Breast epithelium (tissue), 4 donors: ENCODE data around the gene C1orf115. TPM values are rescaled to one million over a fixed set of nuclear protein-coding genes. Genes with fewer than 3 reads are reported as not detected.

Experiments
- DNase-seq, 2 donors: peaks; one replicate each; pipeline ENCODE4 v3.0.0-alpha.2; 2019; ENCODE audit warnings: low spot score in 2 of 2
- H3K27ac ChIP-seq, 2 donors: fragments of 200-600 bp; sonication (generic) in 1 of 2; one replicate each; pipeline ENCODE4 v1.5.1; 2016 to 2019; ENCODE audit warnings: mild to moderate bottlenecking in 1 of 2
- H3K27me3 ChIP-seq, 2 donors: fragments of 200-600 bp; sonication (generic) in 1 of 2; one replicate each; pipeline versions ENCODE4 v1.5.1 to v1.6.0; 2017 to 2019; ENCODE audit warnings: control low read depth in 1 of 2, mild to moderate bottlenecking in 1 of 2
- H3K36me3 ChIP-seq: fragments of 200-600 bp; one replicate; pipeline ENCODE4 v1.5.1; 2019
- H3K4me1 ChIP-seq, 2 donors: fragments of 200-600 bp; sonication (generic); one replicate each; pipeline ENCODE4 v1.5.1; 2016 to 2019; ENCODE audit warnings: control low read depth in 1 of 2
- H3K4me3 ChIP-seq, 3 donors: fragments of 200-600 bp; sonication (generic); 1 replicate in 2 of 3; 2 replicates in 1 of 3; pipeline ENCODE4 v1.5.1; 2016 to 2019; ENCODE audit warnings: mild to moderate bottlenecking in 3 of 3, moderate library complexity in 2 of 3
- H3K9me3 ChIP-seq, 2 donors: fragments of 200-600 bp; sonication (generic) in 1 of 2; one replicate each; pipeline ENCODE4 v1.5.1; 2016 to 2019; ENCODE audit warnings: control low read depth in 1 of 2
- POLR2A ChIP-seq: fragments of 450-650 bp; IDR thresholded peaks from one replicate; pipeline ENCODE4 v1.6.1; 2016; ENCODE audit warnings: antibody characterized with exemption, mild to moderate bottlenecking, moderate library complexity
- POLR2AphosphoS5 ChIP-seq, 3 donors: sonication (generic); formaldehyde crosslinking; IDR thresholded peaks; one replicate each; pipeline ENCODE4 v1.6.1; 2017; ENCODE audit warnings: antibody characterized with exemption in 3 of 3
- intact Hi-C: fragments of 100-400 bp; cut with DNase I; formaldehyde crosslinking; loops from one replicate; pipeline ENCODE4 v1.15.1; 2023; ENCODE audit warnings: low total_unique reads
- total RNA-seq, 3 donors: library from RNA; depleted of rRNA; stranded (reverse); fragments of >200 nt; gene quantifications; one replicate each; pipeline ENCODE4 v1.1.0, GENCODE V29; 2016
- TF ChIP-seq, protein P1 (sequence below), 3 donors: fragments of 450-650 bp; IDR thresholded peaks; one replicate each; pipeline ENCODE4 v1.5.1; 2016 to 2017; ENCODE audit warnings: antibody characterized with exemption in 3 of 3, mild to moderate bottlenecking in 3 of 3, moderate library complexity in 3 of 3

The C1orf115 gene
- total RNA-seq, 3 donors from 2014 or later, result 29.3 to 44.6 (median 38.1) TPM

DNA sequence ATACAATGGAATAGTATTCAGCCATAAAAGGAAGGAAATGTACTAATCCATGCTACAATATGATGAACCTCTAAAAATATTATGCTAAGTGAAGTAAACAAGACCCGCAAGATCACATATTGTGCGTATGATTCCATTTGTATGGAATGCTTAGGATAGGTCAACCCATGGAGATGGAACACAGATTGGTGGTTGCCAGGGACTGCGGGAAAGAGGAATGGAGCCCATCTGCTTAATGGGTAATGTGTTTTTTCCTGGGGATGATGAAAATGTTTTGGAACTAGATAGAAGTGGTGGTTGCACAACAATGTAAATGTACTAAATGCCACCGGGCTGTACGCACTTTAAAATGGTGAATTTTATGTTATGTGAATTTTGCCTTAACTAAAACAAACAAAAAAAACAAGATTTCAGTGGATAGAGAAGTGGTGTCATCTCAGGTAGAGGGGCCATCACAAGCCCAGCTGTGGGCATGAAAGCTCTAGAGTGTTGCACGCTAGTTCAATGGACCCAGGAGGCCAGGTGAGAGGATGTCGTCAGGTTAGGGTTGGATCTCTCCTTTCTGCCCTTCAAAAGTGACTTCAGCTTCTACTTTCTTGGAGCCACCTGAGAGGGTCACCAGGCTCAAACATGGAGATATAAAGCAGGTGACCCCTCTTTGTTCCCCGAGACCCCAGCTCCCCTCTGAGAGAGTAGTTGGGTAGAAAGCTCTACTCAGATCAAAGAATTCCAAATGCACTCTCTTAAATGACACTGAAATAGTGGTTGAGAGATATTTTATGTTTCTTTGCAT lies 2.5 kb downstream of the C1orf115 start:
- Histone ChIP-seq H3K36me3 (no peaks in the 10 kb centered on the region), H3K4me3 (no peak overlapping the region), H3K27ac (no peak overlapping the region), H3K27me3 (no peaks in the 10 kb centered on the region), H3K9me3 (no peaks in the 10 kb centered on the region), H3K4me1 (peaks cover 3 to 4% of the 10 kb centered on the region in 2 donors)
- intact Hi-C loops, result loop anchor here (5.0 kb wide), 1 partner anchor 40 kb away; no protein-coding TSS in a partner anchor
- TF ChIP-seq POLR2AphosphoS5 (IDR thresholded peaks at IDR 0.05) (no peak), POLR2A (no peak)
- TF ChIP-seq, protein P1, sequence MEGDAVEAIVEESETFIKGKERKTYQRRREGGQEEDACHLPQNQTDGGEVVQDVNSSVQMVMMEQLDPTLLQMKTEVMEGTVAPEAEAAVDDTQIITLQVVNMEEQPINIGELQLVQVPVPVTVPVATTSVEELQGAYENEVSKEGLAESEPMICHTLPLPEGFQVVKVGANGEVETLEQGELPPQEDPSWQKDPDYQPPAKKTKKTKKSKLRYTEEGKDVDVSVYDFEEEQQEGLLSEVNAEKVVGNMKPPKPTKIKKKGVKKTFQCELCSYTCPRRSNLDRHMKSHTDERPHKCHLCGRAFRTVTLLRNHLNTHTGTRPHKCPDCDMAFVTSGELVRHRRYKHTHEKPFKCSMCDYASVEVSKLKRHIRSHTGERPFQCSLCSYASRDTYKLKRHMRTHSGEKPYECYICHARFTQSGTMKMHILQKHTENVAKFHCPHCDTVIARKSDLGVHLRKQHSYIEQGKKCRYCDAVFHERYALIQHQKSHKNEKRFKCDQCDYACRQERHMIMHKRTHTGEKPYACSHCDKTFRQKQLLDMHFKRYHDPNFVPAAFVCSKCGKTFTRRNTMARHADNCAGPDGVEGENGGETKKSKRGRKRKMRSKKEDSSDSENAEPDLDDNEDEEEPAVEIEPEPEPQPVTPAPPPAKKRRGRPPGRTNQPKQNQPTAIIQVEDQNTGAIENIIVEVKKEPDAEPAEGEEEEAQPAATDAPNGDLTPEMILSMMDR (IDR thresholded peaks at IDR 0.05), result no peak
- DNase-seq, result no peak

DNA sequence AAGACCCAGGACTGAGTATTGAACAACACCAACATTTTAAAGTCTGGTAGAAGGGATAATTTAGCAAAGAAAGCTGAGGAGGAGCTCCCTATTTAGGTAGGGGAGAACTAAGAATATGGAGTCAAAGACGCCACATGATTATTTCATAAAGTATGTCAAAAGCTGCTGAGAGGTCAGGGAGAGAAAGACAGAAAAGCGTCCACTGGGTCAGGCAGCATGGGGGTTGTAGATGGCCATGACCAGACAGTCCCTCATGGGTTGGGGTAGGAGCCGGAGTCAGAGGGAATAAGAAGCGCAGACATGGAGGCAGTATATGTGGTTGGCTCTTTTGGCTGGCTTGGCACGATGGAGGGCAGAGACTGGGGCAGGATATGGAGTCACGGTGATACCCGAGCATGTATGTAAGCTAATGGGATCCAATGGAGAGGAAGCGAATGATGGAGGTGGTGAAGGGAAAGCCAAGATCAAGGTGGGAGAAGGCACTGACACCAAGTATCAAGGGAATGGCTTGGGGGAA lies 4.8 kb downstream of the C1orf115 start:
- TF ChIP-seq POLR2A, result no peak
- no peak for TF ChIP-seq POLR2AphosphoS5 (IDR thresholded peaks at IDR 0.05)
- TF ChIP-seq, protein P1 (IDR thresholded peaks at IDR 0.05), result no peak
- H3K27me3 ChIP-seq, result no peaks in the 10 kb centered on the region
- intact Hi-C loops, result loop anchor here (5.0 kb wide), 1 partner anchor 37 kb away; no protein-coding TSS in a partner anchor
- H3K9me3 ChIP-seq, result no peaks in the 10 kb centered on the region
- H3K36me3 ChIP-seq, result no peaks in the 10 kb centered on the region
- H3K27ac ChIP-seq, result no peak overlapping the region
- H3K4me1 ChIP-seq, result peaks cover 0 to under 1% of the 10 kb centered on the region in 2 donors
- no peak overlapping the region for H3K4me3 ChIP-seq
- no peak for DNase-seq

DNA sequence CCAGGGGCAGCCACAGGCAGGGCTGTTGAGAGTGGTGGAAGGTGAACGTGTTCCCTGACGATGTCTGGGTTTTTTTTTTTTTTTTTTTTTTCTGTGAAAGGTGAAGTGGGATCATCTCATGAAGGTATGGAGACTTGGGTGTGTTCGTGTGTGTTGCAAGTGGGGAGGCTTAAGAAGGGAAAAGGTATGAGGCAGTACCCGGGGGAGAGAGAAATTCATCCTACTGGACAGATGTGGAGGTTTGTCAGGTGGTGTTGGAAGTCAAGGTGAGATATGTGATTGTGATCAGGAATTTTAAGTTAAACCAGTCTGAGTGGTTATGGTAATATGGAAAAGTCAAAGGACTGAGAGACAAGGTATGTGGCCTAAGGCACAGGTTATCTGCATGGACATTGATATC lies 5.3 kb downstream of the C1orf115 start:
- Histone ChIP-seq H3K4me1 (no peaks in the 10 kb centered on the region), H3K27me3 (no peaks in the 10 kb centered on the region), H3K27ac (no peak overlapping the region), H3K9me3 (no peaks in the 10 kb centered on the region), H3K36me3 (no peaks in the 10 kb centered on the region), H3K4me3 (no peak overlapping the region)
- TF ChIP-seq, protein P1 (IDR thresholded peaks at IDR 0.05), result no peak
- no peak for TF ChIP-seq POLR2A
- TF ChIP-seq POLR2AphosphoS5 (IDR thresholded peaks at IDR 0.05), result no peak
- intact Hi-C loops, result no loop called here
- DNase-seq, result no peak

DNA sequence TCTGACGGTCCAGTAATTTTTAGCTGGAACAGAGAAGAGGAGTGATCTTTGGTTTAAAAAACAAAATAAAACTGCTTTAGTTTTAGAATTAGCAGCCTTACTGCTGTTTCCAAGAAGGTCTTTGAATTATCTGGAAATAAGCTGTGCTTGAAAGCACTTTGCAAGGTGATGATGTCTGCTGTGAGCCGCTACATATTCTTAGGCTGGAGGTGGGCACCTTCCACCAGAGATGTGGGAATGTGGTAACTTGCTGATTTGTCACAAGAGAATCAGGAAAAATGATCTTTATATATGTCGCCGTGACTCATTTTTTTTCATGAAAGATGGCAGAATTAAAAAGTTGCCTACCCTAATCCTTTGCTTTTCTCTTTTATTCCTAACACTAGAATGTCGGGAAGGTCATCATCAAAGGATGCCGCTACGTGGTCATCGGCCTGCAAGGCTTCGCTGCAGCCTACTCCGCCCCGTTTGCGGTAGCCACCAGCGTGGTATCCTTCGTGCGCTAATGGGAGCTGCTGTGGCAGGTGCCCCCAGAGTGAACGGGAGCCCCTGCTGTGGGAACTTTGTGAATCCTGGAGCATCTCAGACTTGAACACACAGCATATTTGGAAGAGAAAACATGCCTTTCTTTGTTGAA lies 6.2 kb downstream of the C1orf115 start:
- TF ChIP-seq POLR2A (no peak), POLR2AphosphoS5 (IDR thresholded peaks at IDR 0.05) (no peak)
- TF ChIP-seq, protein P1 (IDR thresholded peaks at IDR 0.05), result no peak
- no peaks in the 10 kb centered on the region for H3K36me3 ChIP-seq
- no peak overlapping the region for H3K4me3 ChIP-seq
- no peak for DNase-seq
- H3K27me3 ChIP-seq, result no peaks in the 10 kb centered on the region
- no peak overlapping the region for H3K27ac ChIP-seq
- no peaks in the 10 kb centered on the region for H3K4me1 ChIP-seq
- no peaks in the 10 kb centered on the region for H3K9me3 ChIP-seq
- intact Hi-C loops, result no loop called here

DNA sequence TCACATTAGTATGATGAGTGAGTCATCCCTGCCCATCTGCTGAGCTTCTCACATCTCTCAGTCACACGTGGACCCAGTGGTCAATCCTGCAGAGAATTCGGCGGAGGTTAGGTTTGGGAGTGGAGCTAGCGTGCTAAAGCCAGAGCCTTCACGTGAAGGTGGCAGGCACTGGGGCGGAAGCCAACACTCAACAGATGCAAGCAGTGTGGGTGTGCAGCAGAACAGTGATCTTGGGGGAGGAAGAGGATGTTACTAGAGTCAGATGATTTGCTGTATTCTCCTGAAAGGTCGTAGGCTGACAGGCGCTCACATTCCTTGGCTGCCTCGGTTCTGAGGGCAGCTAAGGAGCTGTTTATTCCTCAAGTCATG lies 6.7 kb downstream of the C1orf115 start:
- no peak overlapping the region for H3K4me3 ChIP-seq
- H3K27ac ChIP-seq, result no peak overlapping the region
- H3K36me3 ChIP-seq, result no peaks in the 10 kb centered on the region
- H3K9me3 ChIP-seq, result no peaks in the 10 kb centered on the region
- no peak for TF ChIP-seq POLR2A
- TF ChIP-seq, protein P1 (IDR thresholded peaks at IDR 0.05), result no peak
- TF ChIP-seq POLR2AphosphoS5 (IDR thresholded peaks at IDR 0.05), result no peak
- H3K4me1 ChIP-seq, result no peaks in the 10 kb centered on the region
- H3K27me3 ChIP-seq, result no peaks in the 10 kb centered on the region
- no peak for DNase-seq
- intact Hi-C loops, result no loop called here
